H1 (cell line): ENCODE measurements around the gene RBM17. TPM values are rescaled to one million over a fixed set of nuclear protein-coding genes. Genes with fewer than 3 reads are reported as not detected.
A peak's percentile ranks its signal among the peaks of the same experiment; 100 is the strongest.

Source experiments
- CTCF ChIA-PET: fragments of 300-600 bp; sonication (Branson Sonifier 250); formaldehyde crosslinking; loops from one replicate; lab custom pipeline; 2021; ENCODE audit not compliant: partially characterized antibody; lab: Charles Lee
- POLR2A ChIA-PET: fragments of 300-600 bp; sonication (Branson Sonifier 250); formaldehyde crosslinking; loops from one replicate; lab custom pipeline; 2021; ENCODE audit warnings: inconsistent platforms; ENCODE audit not compliant: partially characterized antibody; lab: Charles Lee
- DNase-seq, 2 experiments: peaks; one replicate each; pipeline versions ENCODE4 v3.0.0 to v3.0.0-alpha.2; 2010 to 2022; ENCODE audit warnings: low spot score in 2 of 2, low read depth in 1 of 2, mixed read lengths in 1 of 2
- FAIRE-seq: peaks from 2 replicates; lab custom pipeline; 2011; peaks lifted over from hg19 to GRCh38; lab: Jason Lieb, UNC
- H2AFZ ChIP-seq: 2 replicates; pipeline ENCODE4 v1.8.1; 2012; ENCODE audit warnings: low read length, inconsistent platforms
- H2AK5ac ChIP-seq: 2 replicates; pipeline ENCODE4 v1.6.1; 2013; ENCODE audit warnings: low read depth, low read length
- H2BK120ac ChIP-seq: replicated peaks from 2 replicates; pipeline ENCODE3; 2013; ENCODE audit warnings: low read depth, low read length, inconsistent platforms
- H2BK12ac ChIP-seq: 2 replicates; pipeline ENCODE4 v1.6.1; 2013; ENCODE audit warnings: low read depth, low read length
- H2BK15ac ChIP-seq: 2 replicates; pipeline ENCODE4 v1.6.1; 2013; ENCODE audit warnings: low read length
- H2BK20ac ChIP-seq: 2 replicates; pipeline ENCODE4 v1.6.1; 2013; ENCODE audit warnings: low read length
- H2BK5ac ChIP-seq: 2 replicates; pipeline ENCODE4 v1.6.1; 2013; ENCODE audit warnings: low read depth, low read length
- H3K14ac ChIP-seq: 2 replicates; pipeline ENCODE4 v1.6.1; 2013; ENCODE audit warnings: inconsistent platforms; ENCODE audit not compliant: insufficient read length
- H3K18ac ChIP-seq: 2 replicates; pipeline ENCODE4 v1.6.1; 2013; ENCODE audit warnings: low read length; ENCODE audit errors: extremely low read depth
- H3K23ac ChIP-seq: 2 replicates; pipeline ENCODE4 v1.6.1; 2013; ENCODE audit warnings: inconsistent platforms; ENCODE audit not compliant: insufficient read length
- H3K23me2 ChIP-seq: 2 replicates; pipeline ENCODE4 v1.6.1; 2013; ENCODE audit warnings: low read depth, low read length
- H3K27ac ChIP-seq: 2 replicates; pipeline ENCODE4 v1.6.1; 2011; ENCODE audit warnings: low read depth, low read length, inconsistent platforms
- H3K27me3 ChIP-seq, 4 experiments: replicated peaks in 1 of 4; 1 replicate in 1 of 4; 2 replicates in 3 of 4; pipeline versions ENCODE4 v1.6.1 to v1.8.1; 2011 to 2013; ENCODE audit warnings: low read length in 3 of 4, mild to moderate bottlenecking in 3 of 4, inconsistent platforms in 2 of 4, mixed read lengths in 2 of 4, moderate library complexity in 1 of 4; ENCODE audit not compliant: control insufficient read depth in 3 of 4, insufficient read depth in 3 of 4; ENCODE audit errors: extremely low read depth in 1 of 4
- H3K36me3 ChIP-seq, 4 experiments: 2 replicates each; pipeline versions ENCODE4 v1.6.1 to v1.8.1; 2011 to 2013; ENCODE audit warnings: mild to moderate bottlenecking in 4 of 4, low read length in 3 of 4, moderate library complexity in 2 of 4, control low read depth in 1 of 4, inconsistent platforms in 1 of 4; ENCODE audit not compliant: insufficient read depth in 4 of 4, control insufficient read depth in 2 of 4
- H3K4ac ChIP-seq: replicated peaks from 2 replicates; pipeline ENCODE3; 2013; ENCODE audit warnings: low read length, low read depth, mixed read lengths, inconsistent platforms; ENCODE audit not compliant: insufficient read length
- H3K4me1 ChIP-seq, 4 experiments: replicated peaks in 1 of 4; 1 replicate in 1 of 4; 2 replicates in 3 of 4; pipeline versions ENCODE4 v1.6.1 to v1.8.1; 2011 to 2013; ENCODE audit warnings: low read length in 3 of 4, inconsistent platforms in 2 of 4, mixed read lengths in 1 of 4; ENCODE audit not compliant: insufficient read depth in 4 of 4, control insufficient read depth in 3 of 4
- H3K4me2 ChIP-seq, 2 experiments: 2 replicates each; pipeline versions ENCODE4 v1.6.1 to v1.8.1; 2011 to 2013; ENCODE audit warnings: low read depth in 2 of 2, low read length in 2 of 2, control low read depth in 1 of 2, inconsistent platforms in 1 of 2, mild to moderate bottlenecking in 1 of 2; ENCODE audit not compliant: insufficient read depth in 1 of 2
- H3K4me3 ChIP-seq, 4 experiments: fragments of 200-600, 300-600 bp in 1 of 4; sonication (generic), shearing (Covaris generic), sonication (Bioruptor Twin) in 1 of 4; 2 replicates each; pipeline versions ENCODE4 v1.5.1 to v1.8.1; 2011 to 2016; ENCODE audit warnings: low read length in 4 of 4, low read depth in 3 of 4, control low read depth in 2 of 4, inconsistent platforms in 2 of 4, mild to moderate bottlenecking in 2 of 4, mixed read lengths in 1 of 4, moderate library complexity in 1 of 4; ENCODE audit not compliant: insufficient read depth in 2 of 4; ENCODE audit errors: extremely low read depth in 1 of 4
- H3K56ac ChIP-seq: replicated peaks from 2 replicates; pipeline ENCODE3; 2013; ENCODE audit warnings: low read depth, mild to moderate bottlenecking, mixed read lengths, low read length, inconsistent platforms; ENCODE audit not compliant: insufficient read length
- H3K79me1 ChIP-seq: 2 replicates; pipeline ENCODE4 v1.6.1; 2013; ENCODE audit warnings: low read depth, low read length, control low read depth
- H3K79me2 ChIP-seq, 2 experiments: 2 replicates each; pipeline versions ENCODE4 v1.6.1 to v1.8.1; 2012 to 2013; ENCODE audit warnings: low read length in 2 of 2, mild to moderate bottlenecking in 2 of 2, inconsistent platforms in 1 of 2; ENCODE audit not compliant: insufficient read depth in 2 of 2, control insufficient read depth in 1 of 2
- H3K9ac ChIP-seq, 4 experiments: replicated peaks in 1 of 4; 1 replicate in 1 of 4; 2 replicates in 3 of 4; pipeline versions ENCODE4 v1.6.1 to v1.8.1; 2011 to 2013; ENCODE audit warnings: low read depth in 3 of 4, low read length in 3 of 4, control low read depth in 2 of 4, mild to moderate bottlenecking in 2 of 4, moderate library complexity in 2 of 4, inconsistent platforms in 1 of 4; ENCODE audit errors: extremely low read depth in 1 of 4
- H3K9me3 ChIP-seq, 2 experiments: 2 replicates each; pipeline versions ENCODE4 v1.6.1 to v1.8.1; 2012 to 2013; ENCODE audit warnings: mild to moderate bottlenecking in 2 of 2, moderate library complexity in 2 of 2, control low read depth in 1 of 2, inconsistent platforms in 1 of 2, low read depth in 1 of 2, low read length in 1 of 2, mixed read lengths in 1 of 2; ENCODE audit not compliant: insufficient read depth in 2 of 2
- H4K20me1 ChIP-seq, 2 experiments: replicated peaks in 1 of 2; 2 replicates each; pipeline versions ENCODE3 to v1.8.1; 2011 to 2013; ENCODE audit warnings: inconsistent platforms in 2 of 2, low read length in 2 of 2, mild to moderate bottlenecking in 1 of 2; ENCODE audit not compliant: insufficient read depth in 2 of 2, control insufficient read depth in 1 of 2
- H4K5ac ChIP-seq: 2 replicates; pipeline ENCODE4 v1.6.1; 2013; ENCODE audit warnings: low read length, low read depth, mixed read lengths, inconsistent platforms; ENCODE audit not compliant: insufficient read length
- H4K8ac ChIP-seq: 2 replicates; pipeline ENCODE4 v1.8.0; 2013; ENCODE audit warnings: mild to moderate bottlenecking, moderate library complexity, low read length, inconsistent platforms; ENCODE audit not compliant: insufficient read depth; ENCODE audit errors: extremely low read depth
- H4K91ac ChIP-seq: replicated peaks from 2 replicates; pipeline ENCODE3; 2013; ENCODE audit warnings: low read length, mixed read lengths, inconsistent platforms; ENCODE audit not compliant: insufficient read length
- CHD2 ChIP-seq: IDR thresholded peaks from 2 replicates; pipeline ENCODE4 v1.6.1; 2012; ENCODE audit warnings: low read length, improper control_type of control experiment
- WGBS, 2 experiments: shearing (Covaris generic) in 1 of 2; methylation state at CpG; one replicate each; pipeline versions ENCODE4 v1.1.6 to v1.1.7; 2013 to 2015; ENCODE audit warnings: low lambda C conversion rate in 2 of 2, mixed read lengths in 2 of 2, inconsistent platforms in 1 of 2, low coverage in 1 of 2, missing lambda C conversion rate in 1 of 2; ENCODE audit not compliant: insufficient replicate concordance in 2 of 2, insufficient coverage in 1 of 2, insufficient read length in 1 of 2; ENCODE audit errors: extremely low coverage in 1 of 2, missing lambda C conversion rate in 1 of 2; 5-methylcytosine and 5-hydroxymethylcytosine counted together
- polyA plus RNA-seq, 7 experiments: library from polyadenylated mRNA; depleted of rRNA in 3 of 7; stranded (reverse) in 5 of 7; unstranded in 2 of 7; fragments of >200 nt in 5 of 7; fragments of 200-250 nt in 2 of 7; gene quantifications; 1 replicate in 5 of 7; 2 replicates in 1 of 7; 4 replicates in 1 of 7; pipeline versions ENCODE4 v1.2.1 to v1.2.3, GENCODE V29; 2011 to 2013; ENCODE audit warnings: missing spikeins in 2 of 7, mixed read lengths in 2 of 7
- total RNA-seq: library from RNA; stranded (reverse); fragmentation: NEBNext Ultra II Directional; extraction: Animal tissue kit (Norgen Biotek cat#: 25700); gene quantifications from 2 replicates; pipeline ENCODE4 v1.2.1, GENCODE V29; 2021

Gene RBM17
- total and polyA plus RNA-seq, 2 of the 8 experiments (the other 6 are each of a cell fraction or from before 2014, with no cell fraction given) = 15.7 to 128 TPM

GRCh38 chr10:6074489-6075301 is 14.1 kb upstream of the RBM17 start:
- Histone ChIP-seq H2BK20ac (no peak overlapping the region), H3K9ac (no peak overlapping the region; a peak in 1 of 7 replicates), H3K27me3 (no peaks in the 10 kb centered on the region), H3K27ac (no peak overlapping the region), H3K4me3 (no peak overlapping the region), H4K5ac (no peak overlapping the region), H4K91ac (no peak overlapping the region), H2BK5ac (no peak overlapping the region), H2AK5ac (no peak overlapping the region), H3K18ac (no peak overlapping the region), H3K79me1 (no peaks in the 10 kb centered on the region), H3K4ac (no peak overlapping the region), H3K23me2 (no peaks in the 10 kb centered on the region), H4K20me1 (no peaks in the 10 kb centered on the region), H2AFZ (peak overlapping the region; percentile 7; the same call in 1 of the 2 replicates), H3K23ac (no peak overlapping the region), H3K79me2 (no peaks in the 10 kb centered on the region), H2BK15ac (no peak overlapping the region), H3K36me3 (no peaks in the 10 kb centered on the region), H2BK120ac (no peak overlapping the region), H3K56ac (no peak overlapping the region), H3K4me1 (no peaks in the 10 kb centered on the region), H3K9me3 (no peaks in the 10 kb centered on the region), H3K14ac (no peak overlapping the region), H2BK12ac (no peak overlapping the region), H4K8ac (peak overlapping the region; percentile 89), H3K4me2 (no peak overlapping the region)
- DNase-seq (no peak), FAIRE-seq (no peak)
- CTCF ChIA-PET = interaction anchor here (6.5 kb wide), 1 partner anchor 12 kb away, joined by 43 read pairs; no protein-coding TSS in a partner anchor
- TF ChIP-seq CHD2 = no peak
- WGBS, 2 experiments = 88% methylated on average over 17 of the region's 17 CpGs; no CpG with 5 or more reads in 1 of the 2 experiments
- POLR2A ChIA-PET = no interaction called here
